PFSK-1 (cell line): Measurements from ENCODE around the gene GSTO2.

Experiments used
- POLR2AphosphoS5 ChIP-seq: IDR thresholded peaks from 2 replicates; pipeline ENCODE4 v1.6.1; 2012; ENCODE audit warnings: low read depth, mild to moderate bottlenecking, control low read depth, low read length, moderate library complexity
- SIN3A ChIP-seq: IDR thresholded peaks from 2 replicates; pipeline ENCODE4 v1.6.1; 2012; ENCODE audit warnings: mild to moderate bottlenecking, low read length, moderate library complexity, borderline replicate concordance; ENCODE audit not compliant: insufficient read depth

GRCh38 chr10:104233817-104234216, 35.2 kb upstream of the GSTO2 start:
- TF ChIP-seq POLR2AphosphoS5 = no peak
- TF ChIP-seq SIN3A = no peak
